ENCODE measurements around the gene PHF20. TPM values are rescaled to one million over a fixed set of nuclear protein-coding genes. Genes with fewer than 3 reads are reported as not detected.
"Not testable (repeated sequence)": the region's sequence is repeated elsewhere in the genome, so short reads cannot be mapped to it uniquely, and the experiment has no call there.

PHF20 gene
- total RNA-seq, 4 donors from 2014 or later: 42.0 to 55.9 (median 49.2) TPM

- Histone ChIP-seq H3K9me3 (no peaks in the 10 kb centered on the region), H3K27me3 (no peaks in the 10 kb centered on the region), H3K36me3 (peaks cover 0 to 5% of the 10 kb centered on the region in 2 donors), H3K4me1 (peaks cover 0 to 12% (median 0%) of the 10 kb centered on the region in 3 donors), H3K27ac (no peak overlapping the region), H3K4me3 (no peak overlapping the region)
- no peak for ATAC-seq
- WGBS, 2 donors (ENCODE audit: low coverage in 1 of 2): 87 to 93% methylated on average over 2 of the region's 2 CpGs
- no peak for TF ChIP-seq EP300 (IDR thresholded peaks at IDR 0.05)
- no peak for TF ChIP-seq POLR2A (IDR thresholded peaks at IDR 0.05)
- no peak for TF ChIP-seq CTCF (IDR thresholded peaks at IDR 0.05)
- no peak for TF ChIP-seq POLR2AphosphoS5 (IDR thresholded peaks at IDR 0.05)
Observed at GRCh38 chr20:35877611-35878010, 105.8 kb downstream of the PHF20 start.

- no peak overlapping the region for H3K27ac ChIP-seq
- WGBS, 2 donors (ENCODE audit: low coverage in 1 of 2): 84 to 90% methylated on average over 5 to 6 of the region's 6 CpGs
- H3K4me3 ChIP-seq: no peak overlapping the region
- no peaks in the 10 kb centered on the region for H3K27me3 ChIP-seq
- H3K4me1 ChIP-seq: peaks cover 0 to 14% (median 0%) of the 10 kb centered on the region in 3 donors
- H3K36me3 ChIP-seq: peaks cover 0 to 5% of the 10 kb centered on the region in 2 donors
- no peaks in the 10 kb centered on the region for H3K9me3 ChIP-seq
- TF ChIP-seq POLR2A (IDR thresholded peaks at IDR 0.05) (no peak), EP300 (IDR thresholded peaks at IDR 0.05) (no peak), POLR2AphosphoS5 (IDR thresholded peaks at IDR 0.05) (no peak), CTCF (IDR thresholded peaks at IDR 0.05) (no peak)
- ATAC-seq: no peak
Observed at GRCh38 chr20:35878113-35878625, 106.4 kb downstream of the PHF20 start.

DNA sequence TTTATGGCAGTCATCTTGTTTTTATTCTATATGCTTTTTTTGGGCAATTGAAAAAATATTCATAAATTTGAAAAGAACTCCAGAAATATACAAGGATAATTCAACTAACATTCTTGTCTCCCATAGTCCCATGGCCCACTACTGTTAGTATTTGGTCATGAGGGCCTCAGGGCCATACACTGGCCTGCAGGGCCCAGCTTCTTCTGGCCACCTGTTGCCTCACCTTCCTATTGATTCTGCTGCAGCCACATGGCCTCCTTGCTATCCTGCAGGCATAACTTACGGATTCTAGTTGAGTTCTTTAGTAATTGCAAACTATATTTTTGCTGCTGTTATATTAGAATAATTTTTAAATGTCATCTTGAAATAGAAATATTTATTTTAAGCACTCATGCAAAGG, 109.9 kb downstream of the PHF20 start:
- Histone ChIP-seq H3K27ac (peak overlapping the region in 2 of 4 donors; percentile 3 to 87), H3K9me3 (no peaks in the 10 kb centered on the region), H3K4me1 (peaks cover 0 to 27% (median 3%) of the 10 kb centered on the region in 3 donors), H3K36me3 (peaks cover 0 to 5% of the 10 kb centered on the region in 2 donors), H3K27me3 (no peaks in the 10 kb centered on the region), H3K4me3 (no peak overlapping the region)
- ATAC-seq: no peak
- TF ChIP-seq POLR2A (IDR thresholded peaks at IDR 0.05): no peak
- TF ChIP-seq EP300 (IDR thresholded peaks at IDR 0.05): no peak
- no peak for TF ChIP-seq CTCF (IDR thresholded peaks at IDR 0.05)
- TF ChIP-seq POLR2AphosphoS5 (IDR thresholded peaks at IDR 0.05): no peak
- WGBS, 2 donors (ENCODE audit: low coverage in 1 of 2): 38 to 41% methylated on average over 1 of the region's 1 CpG

- Histone ChIP-seq H3K4me1 (peaks cover 0 to 27% (median 3%) of the 10 kb centered on the region in 3 donors), H3K27ac (peak overlapping the region in 3 of 4 donors; percentile 64 to 87 (median 82))
- 91 to 94% methylated on average over 3 to 7 of the region's 9 CpGs for WGBS, 2 donors (ENCODE audit: low coverage in 1 of 2)
- H3K27me3 ChIP-seq, H3K36me3 ChIP-seq, H3K4me3 ChIP-seq, ATAC-seq, H3K9me3 ChIP-seq: not testable (repeated sequence)
Observed at GRCh38 chr20:35882427-35883161, 110.8 kb downstream of the PHF20 start.

GRCh38 chr20:35883336-35883777, 111.5 kb downstream of the PHF20 start:
- Histone ChIP-seq H3K4me3 (no peak overlapping the region), H3K27me3 (no peaks in the 10 kb centered on the region), H3K4me1 (peaks cover 0 to 27% (median 3%) of the 10 kb centered on the region in 3 donors), H3K36me3 (peaks cover 0 to 4% of the 10 kb centered on the region in 2 donors), H3K27ac (peak overlapping the region; percentile 64 to 87 (median 78)), H3K9me3 (no peaks in the 10 kb centered on the region)
- WGBS, 2 donors (ENCODE audit: low coverage in 1 of 2): 87 to 88% methylated on average over 3 to 6 of the region's 6 CpGs
- no peak for ATAC-seq
- TF ChIP-seq POLR2A (IDR thresholded peaks at IDR 0.05) (no peak), POLR2AphosphoS5 (IDR thresholded peaks at IDR 0.05) (no peak), EP300 (IDR thresholded peaks at IDR 0.05) (no peak), CTCF (IDR thresholded peaks at IDR 0.05) (no peak)

All from gastroesophageal sphincter (tissue), 4 donors.